ENCODE results near the gene ALG2. TPM values are rescaled to one million over a fixed set of nuclear protein-coding genes. Genes with fewer than 3 reads are reported as not detected.

Gene ALG2, protein sequence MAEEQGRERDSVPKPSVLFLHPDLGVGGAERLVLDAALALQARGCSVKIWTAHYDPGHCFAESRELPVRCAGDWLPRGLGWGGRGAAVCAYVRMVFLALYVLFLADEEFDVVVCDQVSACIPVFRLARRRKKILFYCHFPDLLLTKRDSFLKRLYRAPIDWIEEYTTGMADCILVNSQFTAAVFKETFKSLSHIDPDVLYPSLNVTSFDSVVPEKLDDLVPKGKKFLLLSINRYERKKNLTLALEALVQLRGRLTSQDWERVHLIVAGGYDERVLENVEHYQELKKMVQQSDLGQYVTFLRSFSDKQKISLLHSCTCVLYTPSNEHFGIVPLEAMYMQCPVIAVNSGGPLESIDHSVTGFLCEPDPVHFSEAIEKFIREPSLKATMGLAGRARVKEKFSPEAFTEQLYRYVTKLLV
- 23.3 and 28.3 TPM in 2 replicates for total RNA-seq
- polyA plus RNA-seq (2012) = 27.6 TPM

DNA sequence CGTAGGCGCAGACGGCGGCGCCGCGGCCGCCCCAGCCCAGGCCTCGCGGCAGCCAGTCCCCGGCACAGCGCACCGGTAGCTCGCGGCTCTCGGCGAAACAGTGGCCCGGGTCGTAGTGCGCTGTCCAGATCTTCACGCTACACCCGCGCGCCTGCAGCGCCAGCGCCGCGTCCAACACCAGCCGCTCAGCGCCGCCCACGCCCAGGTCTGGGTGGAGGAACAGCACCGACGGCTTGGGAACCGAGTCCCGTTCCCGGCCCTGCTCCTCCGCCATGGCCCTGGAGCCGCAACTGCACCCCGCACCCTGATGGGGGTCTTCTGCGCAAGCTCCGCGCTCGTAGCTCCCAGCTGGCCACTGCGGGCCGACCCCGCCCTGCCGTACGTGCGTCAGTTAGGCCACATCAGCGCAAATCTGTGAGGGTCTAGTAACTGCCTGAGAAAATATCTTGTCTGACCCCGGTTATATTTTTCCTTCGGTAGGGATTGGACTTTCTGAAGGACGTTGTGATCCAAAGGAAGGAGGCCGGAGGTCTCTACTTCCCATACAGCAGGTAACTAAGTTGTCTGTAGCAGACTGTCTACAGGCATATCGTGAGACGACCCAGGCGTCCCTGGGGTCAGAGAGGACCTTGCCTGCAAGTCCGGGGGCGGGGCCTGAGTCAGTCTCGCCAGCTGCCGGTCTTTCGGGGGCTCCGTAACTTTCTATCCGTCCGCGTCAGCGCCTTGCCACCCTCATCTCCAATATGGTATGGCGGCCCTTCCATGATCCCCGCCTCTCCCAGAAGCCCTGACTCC lies at the start of gene ALG2, which contains the start of gene SEC61B:
Gene ALG2 (minus strand): TSS at position 322 of the 795 bp plus-strand sequence. CDS start 48 bp downstream, at position 274.
Gene SEC61B (plus strand): TSS at position 662 of the 795 bp plus-strand sequence. CDS start 82 bp downstream, at position 744.
- DNase-seq (ENCODE audit: low read depth) = peak; percentile 96

GRCh38 chr9:99270491-99270890 lies 48.7 kb upstream of the ALG2 start:
- no peak for DNase-seq (ENCODE audit: low read depth)

GRCh38 chr9:99269416-99269815 lies 47.7 kb upstream of the ALG2 start:
- DNase-seq (ENCODE audit: low read depth) = no peak

DNA sequence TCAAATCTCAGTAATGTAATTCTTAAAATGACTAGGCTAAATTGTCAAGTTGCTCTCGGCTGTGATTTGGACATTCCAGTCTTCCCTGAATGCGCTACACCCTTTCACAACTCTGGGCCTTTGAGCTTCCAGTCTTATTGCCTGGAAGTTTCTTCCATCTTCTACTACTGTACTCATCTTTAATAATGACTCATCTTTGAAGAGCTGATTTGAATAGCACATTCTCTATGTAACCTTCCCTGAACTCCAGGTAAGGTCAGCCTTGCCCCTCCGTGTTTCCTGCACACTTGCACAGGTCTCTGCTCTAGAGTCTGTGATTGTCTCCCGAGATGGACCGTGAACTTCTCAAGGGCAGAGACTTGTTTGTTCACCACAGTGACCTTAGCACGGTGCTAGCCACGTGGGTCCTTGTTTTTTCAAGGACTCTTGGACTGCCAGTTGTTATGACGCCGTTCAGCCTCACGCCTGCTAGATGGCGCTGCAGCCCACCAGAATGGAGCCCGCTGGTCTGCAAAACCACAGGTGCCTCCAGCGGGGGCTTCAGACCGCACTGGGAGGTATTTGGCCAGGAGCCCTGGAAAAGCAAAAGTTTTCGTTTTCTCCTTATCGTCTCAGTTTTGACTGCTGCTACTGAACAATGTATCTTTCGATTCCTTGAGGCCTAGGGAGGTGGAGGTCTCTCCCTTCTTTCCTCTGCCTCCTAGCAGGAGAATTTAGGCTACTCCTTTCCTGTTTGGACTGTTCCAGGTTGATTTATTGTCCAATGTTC lies 44.7 kb upstream of the ALG2 start:
- peak; percentile 64 for DNase-seq (ENCODE audit: low read depth)

DNA sequence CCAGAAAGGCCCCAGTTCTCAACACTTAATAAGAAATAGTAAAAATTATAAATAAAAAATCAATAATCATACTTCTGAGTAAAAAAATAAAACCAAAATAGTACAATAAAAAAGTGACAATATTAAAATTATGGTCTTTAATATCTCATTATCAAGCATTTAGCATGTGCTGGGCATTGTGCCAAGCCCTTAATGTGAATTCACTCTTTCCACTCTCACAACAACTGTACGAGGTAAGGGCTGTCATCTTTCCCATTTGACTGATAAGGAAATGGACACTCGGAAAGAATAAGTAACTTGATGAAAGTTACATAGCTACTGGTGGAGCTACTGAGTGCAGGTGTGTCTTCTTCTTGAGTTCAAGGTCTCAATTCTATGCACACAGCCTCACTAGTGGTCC lies 43.9 kb upstream of the ALG2 start:
- no peak for DNase-seq (ENCODE audit: low read depth)

DNA sequence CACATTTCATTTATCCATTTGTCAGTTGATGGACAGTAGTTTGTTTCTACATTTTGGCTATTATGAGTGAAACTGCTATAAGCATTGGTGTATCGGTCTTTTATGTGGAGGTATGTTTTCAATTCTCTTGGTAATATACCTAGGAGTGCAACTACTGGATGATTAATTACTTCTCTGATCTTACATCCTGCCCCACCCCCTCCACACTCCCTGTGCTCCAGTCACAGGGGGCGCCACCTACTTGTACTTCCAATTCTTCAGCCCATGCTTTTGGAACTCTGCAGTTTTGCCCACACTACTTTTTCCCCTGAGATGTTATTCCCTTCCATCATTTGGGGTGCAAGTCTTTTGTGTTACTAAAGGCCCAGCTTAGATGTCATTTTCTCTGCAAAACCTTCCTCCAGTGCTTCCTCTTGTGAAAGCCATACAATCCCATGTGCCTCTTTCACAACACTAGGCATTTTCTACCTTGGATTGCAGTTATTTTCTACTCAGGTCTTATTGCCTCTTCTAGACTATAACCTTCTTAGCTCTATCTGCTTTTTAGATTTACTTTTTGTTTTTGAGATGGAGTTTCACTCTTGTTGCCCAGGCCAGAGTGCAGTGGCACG lies 42.4 kb upstream of the ALG2 start:
- no peak for DNase-seq (ENCODE audit: low read depth)

- DNase-seq (ENCODE audit: low read depth) = no peak
These were observed 41.2 kb upstream of the ALG2 start for GRCh38 chr9:99262949-99263418.

- DNase-seq (ENCODE audit: low read depth) = no peak
These were observed 40.2 kb upstream of the ALG2 start for GRCh38 chr9:99261923-99262322.

DNA sequence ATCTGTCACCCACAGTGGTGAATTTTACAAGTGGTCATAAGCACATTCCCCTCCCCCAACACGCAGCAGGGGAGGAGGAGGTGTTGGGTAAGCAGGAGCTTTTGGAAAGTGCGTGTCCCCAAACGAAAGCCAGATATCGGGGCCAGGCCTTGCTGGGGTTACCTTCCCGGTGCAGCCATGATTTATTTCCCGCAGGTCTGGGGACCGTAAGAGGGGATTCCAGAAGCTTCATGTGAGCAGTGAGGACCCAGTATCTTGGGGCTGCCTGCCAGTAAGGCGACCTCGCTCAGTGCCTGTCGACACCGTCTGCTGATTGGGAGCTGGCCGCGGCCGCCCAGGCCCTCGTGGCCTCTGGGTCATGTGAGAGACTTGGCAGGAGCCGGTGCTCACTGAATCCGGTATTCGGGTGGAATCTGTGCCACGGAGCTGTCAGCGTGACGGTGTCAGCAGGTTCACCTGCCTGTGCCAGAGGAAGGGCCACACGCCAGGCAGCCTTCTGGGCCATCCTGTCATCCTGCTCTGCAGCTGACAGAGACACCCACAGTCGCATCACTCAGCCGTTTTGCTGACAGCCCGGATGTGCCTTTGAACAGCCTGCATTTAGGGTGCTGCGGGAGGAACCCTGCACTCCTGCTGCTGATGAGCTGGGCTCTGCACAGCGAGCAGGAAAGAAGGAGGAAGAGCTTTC lies 37.6 kb upstream of the ALG2 start:
- DNase-seq (ENCODE audit: low read depth) = peak; percentile 55

DNA sequence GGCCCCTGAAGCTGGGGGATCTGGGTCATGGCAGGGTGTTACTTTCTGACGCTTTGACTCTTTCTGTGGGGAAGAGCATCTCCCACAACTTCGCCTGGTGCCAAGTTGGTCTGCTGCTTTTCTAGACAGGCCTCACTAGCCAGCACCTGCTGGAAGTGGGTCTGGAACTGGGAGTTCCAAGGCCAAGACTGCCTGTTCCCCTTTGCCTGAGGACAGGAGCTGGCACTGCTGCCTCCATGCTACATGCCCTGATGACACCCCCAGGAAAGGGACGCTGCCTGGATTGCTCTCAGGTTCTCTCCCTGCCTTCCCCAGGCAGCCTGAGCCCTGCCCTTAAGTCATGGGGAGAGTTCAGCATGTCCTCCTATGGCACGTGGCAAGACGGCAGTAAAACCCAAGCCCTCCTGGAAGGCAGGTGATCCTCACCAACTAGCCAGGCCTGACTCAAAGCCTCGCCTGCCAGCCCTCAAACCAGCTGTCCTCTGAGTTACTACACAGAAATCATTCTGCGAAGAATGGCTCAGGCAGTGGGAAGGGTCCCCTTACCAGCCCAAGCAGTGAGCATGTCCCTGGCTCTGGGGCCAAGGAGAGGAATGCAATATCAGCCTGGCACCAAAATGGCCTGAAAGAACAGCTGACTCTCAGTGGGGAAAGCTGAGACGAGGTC lies 36.1 kb upstream of the ALG2 start:
- DNase-seq (ENCODE audit: low read depth) = peak; percentile 92

DNA sequence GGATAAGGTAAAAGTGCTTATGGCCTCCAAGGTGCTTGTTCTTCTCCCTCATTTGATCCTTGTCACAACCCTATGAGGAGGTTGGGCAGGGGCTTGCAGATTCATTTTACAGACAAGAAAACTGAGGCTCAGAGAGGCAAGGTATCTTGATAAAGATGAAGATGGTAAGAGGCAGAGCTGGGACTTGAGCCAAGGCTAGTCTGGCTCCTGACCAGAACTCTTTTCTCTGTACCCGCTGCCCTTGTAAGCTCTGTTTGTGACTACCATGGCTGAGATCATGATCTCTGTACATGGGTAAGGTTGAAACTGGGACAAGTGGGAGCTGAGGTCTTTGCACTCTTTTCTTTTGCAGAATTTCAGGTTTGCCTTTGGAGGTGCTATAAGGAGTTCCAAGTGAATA lies 33.9 kb upstream of the ALG2 start:
- no peak for DNase-seq (ENCODE audit: low read depth)

GRCh38 chr9:99253772-99254431 lies 32.2 kb upstream of the ALG2 start:
- DNase-seq (ENCODE audit: low read depth) = peak; percentile 98

DNA sequence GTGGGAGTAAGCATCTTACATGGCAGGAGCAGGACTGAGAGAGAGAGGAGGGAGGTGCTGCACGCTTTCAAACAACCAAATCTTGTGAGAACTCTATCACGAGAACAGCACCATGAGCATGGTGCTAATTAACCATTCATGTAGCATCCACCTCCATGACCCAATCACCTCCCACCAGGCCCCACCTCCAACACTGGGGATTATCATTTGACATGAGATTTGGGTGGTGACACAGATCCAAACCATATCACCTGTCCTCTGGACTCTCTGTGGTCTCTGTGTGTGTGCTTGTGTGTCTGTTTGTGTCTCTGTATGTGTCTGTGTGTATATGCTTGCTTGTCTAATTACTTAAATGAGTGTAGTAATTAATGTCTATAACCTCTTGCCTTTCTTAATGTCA lies 31.4 kb upstream of the ALG2 start:
- DNase-seq (ENCODE audit: low read depth) = peak; percentile 46

- no peak for DNase-seq (ENCODE audit: low read depth)
These were observed 29.4 kb upstream of the ALG2 start for GRCh38 chr9:99251157-99251556.

DNA sequence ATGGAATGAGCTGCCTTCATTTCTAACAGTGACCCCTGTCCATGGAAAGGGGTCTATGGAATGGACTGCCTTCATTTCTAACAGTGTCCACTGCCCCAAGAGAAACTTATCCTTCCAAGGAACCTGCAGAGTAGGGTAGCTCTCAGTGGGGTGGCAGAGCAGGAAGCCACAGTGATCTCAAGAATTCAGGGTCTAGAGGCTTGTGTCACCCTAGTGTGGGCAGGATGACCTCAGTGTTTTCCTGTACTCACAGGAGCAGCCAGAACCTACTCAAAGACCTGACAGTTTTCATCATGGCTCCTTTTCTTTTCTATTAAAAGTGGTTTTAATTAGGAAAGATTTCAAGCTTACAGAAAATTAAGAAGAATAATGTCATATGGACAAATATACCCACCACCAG lies 27.9 kb upstream of the ALG2 start:
- DNase-seq (ENCODE audit: low read depth) = peak; percentile 68

GRCh38 chr9:99244344-99245260 lies 22.9 kb upstream of the ALG2 start:
- no peak for DNase-seq (ENCODE audit: low read depth)

- DNase-seq (ENCODE audit: low read depth) = no peak
These were observed 19.4 kb upstream of the ALG2 start for GRCh38 chr9:99241106-99241505.

All from myocyte (in vitro differentiated cells).